Loucy (cell line): ENCODE results near the gene C1QC.

Source experiments
- H2AFZ ChIP-seq: fragments of 200-600 bp; sonication (generic); 2 replicates; pipeline ENCODE4 v1.6.0; 2016; ENCODE audit warnings: antibody characterized with exemption, mild to moderate bottlenecking, low read length, moderate library complexity
- H3F3A ChIP-seq: fragments of 200-600 bp; 2 replicates; pipeline ENCODE4 v1.6.0; 2016; ENCODE audit warnings: antibody characterized with exemption, low read depth, mild to moderate bottlenecking
- H3K27me3 ChIP-seq: fragments of 200-600 bp; sonication (generic); 2 replicates; pipeline ENCODE4 v1.6.1; 2014; ENCODE audit warnings: low read length, mild to moderate bottlenecking; ENCODE audit not compliant: insufficient read depth, poor library complexity, severe bottlenecking
- H3K36me3 ChIP-seq: fragments of 200-600 bp; sonication (generic); 2 replicates; pipeline ENCODE4 v1.6.1; 2016; ENCODE audit warnings: low read length; ENCODE audit not compliant: insufficient read depth
- H3K4me1 ChIP-seq: fragments of 200-600 bp; sonication (generic); 2 replicates; pipeline ENCODE4 v1.5.1; 2014; ENCODE audit warnings: low read length, mild to moderate bottlenecking; ENCODE audit not compliant: insufficient read depth, poor library complexity, severe bottlenecking
- H3K4me2 ChIP-seq: fragments of 200-600 bp; sonication (generic); 2 replicates; pipeline ENCODE4 v1.6.0; 2014; ENCODE audit warnings: antibody characterized with exemption, low read length, low read depth, mild to moderate bottlenecking; ENCODE audit not compliant: poor library complexity, severe bottlenecking
- H3K4me3 ChIP-seq: fragments of 200-600 bp; sonication (generic); 2 replicates; pipeline ENCODE4 v1.5.1; 2014; ENCODE audit warnings: low read length, mild to moderate bottlenecking, mixed read lengths; ENCODE audit not compliant: poor library complexity, severe bottlenecking
- H3K79me2 ChIP-seq: fragments of 200-600 bp; sonication (generic); 2 replicates; pipeline ENCODE4 v1.6.1; 2014; ENCODE audit warnings: low read length; ENCODE audit not compliant: insufficient read depth
- H3K9ac ChIP-seq: fragments of 200-600 bp; sonication (generic); 2 replicates; pipeline ENCODE4 v1.6.0; 2014; ENCODE audit warnings: mild to moderate bottlenecking, low read depth, low read length, moderate library complexity; ENCODE audit not compliant: poor library complexity, severe bottlenecking
- H3K9me2 ChIP-seq: fragments of 200-600 bp; sonication (generic); replicated peaks from 2 replicates; pipeline ENCODE4 v1.6.1; 2016; ENCODE audit warnings: low read depth, low read length, mixed read lengths
- H3K9me3 ChIP-seq: fragments of 200-600 bp; sonication (generic); 2 replicates; pipeline ENCODE4 v1.6.1; 2014; ENCODE audit warnings: mild to moderate bottlenecking, antibody characterized with exemption, low read length, low read depth; ENCODE audit not compliant: insufficient read depth
- H4K20me1 ChIP-seq: fragments of 200-600 bp; sonication (generic); 2 replicates; pipeline ENCODE4 v1.6.0; 2014; ENCODE audit warnings: antibody characterized with exemption, low read length, mild to moderate bottlenecking; ENCODE audit not compliant: insufficient read depth, poor library complexity, severe bottlenecking
- EZH2phosphoT487 ChIP-seq: fragments of 200-600 bp; IDR thresholded peaks from 2 replicates; pipeline ENCODE4 v1.6.1; 2018; ENCODE audit warnings: antibody characterized with exemption, mild to moderate bottlenecking, moderate library complexity, borderline replicate concordance
- TF ChIP-seq, protein P1 (sequence below): fragments of 200-600 bp; sonication (generic); conservative IDR thresholded peaks from 2 replicates; pipeline ENCODE4 v1.5.1; 2014; ENCODE audit warnings: mild to moderate bottlenecking, antibody characterized with exemption, low read length

Gene C1QC

DNA sequence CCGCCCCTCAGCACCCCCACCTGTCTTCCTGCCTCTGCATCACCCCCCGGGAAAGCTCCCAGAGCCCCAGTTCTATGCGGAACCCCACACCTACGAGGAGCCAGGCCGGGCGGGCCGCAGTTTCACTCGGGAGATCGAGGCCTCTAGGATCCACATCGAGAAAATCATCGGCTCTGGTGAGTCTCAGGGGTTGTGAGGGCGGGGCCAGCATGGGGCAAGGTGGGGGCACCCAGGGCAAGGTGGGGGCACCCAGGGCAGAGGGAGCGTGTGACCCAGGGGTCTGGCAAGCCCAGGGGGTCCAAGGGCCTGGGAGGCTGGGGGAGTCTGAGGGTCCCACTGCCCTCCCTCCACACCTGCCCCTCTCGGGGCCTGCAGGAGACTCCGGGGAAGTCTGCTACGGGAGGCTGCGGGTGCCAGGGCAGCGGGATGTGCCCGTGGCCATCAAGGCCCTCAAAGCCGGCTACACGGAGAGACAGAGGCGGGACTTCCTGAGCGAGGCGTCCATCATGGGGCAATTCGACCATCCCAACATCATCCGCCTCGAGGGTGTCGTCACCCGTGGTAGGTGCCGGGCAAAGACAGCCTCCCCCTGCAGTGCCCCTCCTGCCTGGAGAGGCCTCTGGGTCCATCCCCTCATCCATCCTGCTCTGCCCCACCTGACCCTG is 46.0 kb upstream of the C1QC start:
- Histone ChIP-seq H3K9ac (no peak overlapping the region), H3K4me1 (no peaks in the 10 kb centered on the region), H3F3A (no peaks in the 10 kb centered on the region), H3K4me3 (no peak overlapping the region), H3K36me3 (no peaks in the 10 kb centered on the region), H2AFZ (no peak overlapping the region), H4K20me1 (no peaks in the 10 kb centered on the region), H3K4me2 (no peak overlapping the region), H3K9me2 (no peaks in the 10 kb centered on the region), H3K79me2 (no peaks in the 10 kb centered on the region), H3K9me3 (no peaks in the 10 kb centered on the region), H3K27me3 (no peaks in the 10 kb centered on the region)
- TF ChIP-seq, protein P1, sequence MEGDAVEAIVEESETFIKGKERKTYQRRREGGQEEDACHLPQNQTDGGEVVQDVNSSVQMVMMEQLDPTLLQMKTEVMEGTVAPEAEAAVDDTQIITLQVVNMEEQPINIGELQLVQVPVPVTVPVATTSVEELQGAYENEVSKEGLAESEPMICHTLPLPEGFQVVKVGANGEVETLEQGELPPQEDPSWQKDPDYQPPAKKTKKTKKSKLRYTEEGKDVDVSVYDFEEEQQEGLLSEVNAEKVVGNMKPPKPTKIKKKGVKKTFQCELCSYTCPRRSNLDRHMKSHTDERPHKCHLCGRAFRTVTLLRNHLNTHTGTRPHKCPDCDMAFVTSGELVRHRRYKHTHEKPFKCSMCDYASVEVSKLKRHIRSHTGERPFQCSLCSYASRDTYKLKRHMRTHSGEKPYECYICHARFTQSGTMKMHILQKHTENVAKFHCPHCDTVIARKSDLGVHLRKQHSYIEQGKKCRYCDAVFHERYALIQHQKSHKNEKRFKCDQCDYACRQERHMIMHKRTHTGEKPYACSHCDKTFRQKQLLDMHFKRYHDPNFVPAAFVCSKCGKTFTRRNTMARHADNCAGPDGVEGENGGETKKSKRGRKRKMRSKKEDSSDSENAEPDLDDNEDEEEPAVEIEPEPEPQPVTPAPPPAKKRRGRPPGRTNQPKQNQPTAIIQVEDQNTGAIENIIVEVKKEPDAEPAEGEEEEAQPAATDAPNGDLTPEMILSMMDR: no peak
- TF ChIP-seq EZH2phosphoT487: no peak

DNA sequence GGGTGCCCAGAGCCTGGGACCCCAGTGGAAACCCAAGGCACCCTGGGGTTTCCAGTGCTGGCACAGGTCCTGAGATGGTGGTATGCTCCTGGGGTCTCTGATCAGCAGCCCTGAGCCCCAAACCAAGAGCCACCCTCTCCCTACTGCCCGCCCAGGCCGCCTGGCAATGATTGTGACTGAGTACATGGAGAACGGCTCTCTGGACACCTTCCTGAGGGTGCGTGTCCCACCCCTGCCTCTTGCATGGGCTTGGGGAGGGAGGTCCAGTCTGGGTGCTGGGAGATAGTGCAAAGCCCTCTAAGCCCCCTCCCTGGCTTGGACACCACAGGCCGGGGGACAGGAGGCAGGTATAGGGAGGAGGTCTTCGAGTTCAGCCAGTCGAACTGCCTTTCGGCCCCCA is 45.4 kb upstream of the C1QC start:
- Histone ChIP-seq H3K4me2 (no peak overlapping the region), H4K20me1 (no peaks in the 10 kb centered on the region), H3K4me3 (no peak overlapping the region), H3K36me3 (no peaks in the 10 kb centered on the region), H2AFZ (no peak overlapping the region), H3F3A (no peaks in the 10 kb centered on the region), H3K9ac (no peak overlapping the region), H3K4me1 (no peaks in the 10 kb centered on the region), H3K79me2 (no peaks in the 10 kb centered on the region), H3K27me3 (no peaks in the 10 kb centered on the region), H3K9me2 (no peaks in the 10 kb centered on the region), H3K9me3 (no peaks in the 10 kb centered on the region)
- TF ChIP-seq, protein P1: no peak
- TF ChIP-seq EZH2phosphoT487: no peak

DNA sequence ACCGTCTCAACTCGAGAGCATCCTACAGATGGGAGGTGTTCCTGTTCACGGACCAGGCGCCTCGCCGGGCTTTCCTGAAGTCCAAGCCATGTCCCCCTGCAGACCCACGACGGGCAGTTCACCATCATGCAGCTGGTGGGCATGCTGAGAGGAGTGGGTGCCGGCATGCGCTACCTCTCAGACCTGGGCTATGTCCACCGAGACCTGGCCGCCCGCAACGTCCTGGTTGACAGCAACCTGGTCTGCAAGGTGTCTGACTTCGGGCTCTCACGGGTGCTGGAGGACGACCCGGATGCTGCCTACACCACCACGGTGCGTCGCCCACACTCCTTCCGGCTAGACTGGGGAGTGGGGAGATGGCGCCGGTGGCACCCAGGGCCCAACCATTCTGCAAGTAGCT is 44.7 kb upstream of the C1QC start:
- Histone ChIP-seq H3K9ac (no peak overlapping the region), H3K9me2 (no peaks in the 10 kb centered on the region), H3K79me2 (no peaks in the 10 kb centered on the region), H3K36me3 (no peaks in the 10 kb centered on the region), H2AFZ (no peak overlapping the region), H3K4me2 (no peak overlapping the region), H4K20me1 (no peaks in the 10 kb centered on the region), H3K9me3 (no peaks in the 10 kb centered on the region), H3K4me1 (no peaks in the 10 kb centered on the region), H3K27me3 (no peaks in the 10 kb centered on the region), H3F3A (no peaks in the 10 kb centered on the region), H3K4me3 (no peak overlapping the region)
- TF ChIP-seq, protein P1: no peak
- no peak for TF ChIP-seq EZH2phosphoT487
